Stimulated activated naive CD8-positive, alpha-beta T cell treated with anti-CD3 and anti-CD28 coated beads, Interleukin-15, Interleukin-2, amounts not matched to agents 100 U/mL and 50 U/mL, for 24 hours (primary cell): ENCODE data around the gene C16orf54.
"Not testable (repeated sequence)": the region's sequence is repeated elsewhere in the genome, so short reads cannot be mapped to it uniquely, and the experiment has no call there.

Source experiments
- ATAC-seq: fragments of 150-1000 bp; cut with Tn5 transposase; one replicate; pipeline ENCODE4 v1.10.0; 2021
- DNase-seq: peaks from one replicate; pipeline ENCODE4 v3.0.0; 2021

C16orf54 gene

GRCh38 chr16:29769507-29769906 lies 23.7 kb upstream of the C16orf54 start:
- ATAC-seq (no peak), DNase-seq (no peak)

GRCh38 chr16:29767062-29767461 lies 21.3 kb upstream of the C16orf54 start:
- DNase-seq (no peak), ATAC-seq (no peak)

- no peak for ATAC-seq
Observed at GRCh38 chr16:29766571-29766970, 20.8 kb upstream of the C16orf54 start.

DNA sequence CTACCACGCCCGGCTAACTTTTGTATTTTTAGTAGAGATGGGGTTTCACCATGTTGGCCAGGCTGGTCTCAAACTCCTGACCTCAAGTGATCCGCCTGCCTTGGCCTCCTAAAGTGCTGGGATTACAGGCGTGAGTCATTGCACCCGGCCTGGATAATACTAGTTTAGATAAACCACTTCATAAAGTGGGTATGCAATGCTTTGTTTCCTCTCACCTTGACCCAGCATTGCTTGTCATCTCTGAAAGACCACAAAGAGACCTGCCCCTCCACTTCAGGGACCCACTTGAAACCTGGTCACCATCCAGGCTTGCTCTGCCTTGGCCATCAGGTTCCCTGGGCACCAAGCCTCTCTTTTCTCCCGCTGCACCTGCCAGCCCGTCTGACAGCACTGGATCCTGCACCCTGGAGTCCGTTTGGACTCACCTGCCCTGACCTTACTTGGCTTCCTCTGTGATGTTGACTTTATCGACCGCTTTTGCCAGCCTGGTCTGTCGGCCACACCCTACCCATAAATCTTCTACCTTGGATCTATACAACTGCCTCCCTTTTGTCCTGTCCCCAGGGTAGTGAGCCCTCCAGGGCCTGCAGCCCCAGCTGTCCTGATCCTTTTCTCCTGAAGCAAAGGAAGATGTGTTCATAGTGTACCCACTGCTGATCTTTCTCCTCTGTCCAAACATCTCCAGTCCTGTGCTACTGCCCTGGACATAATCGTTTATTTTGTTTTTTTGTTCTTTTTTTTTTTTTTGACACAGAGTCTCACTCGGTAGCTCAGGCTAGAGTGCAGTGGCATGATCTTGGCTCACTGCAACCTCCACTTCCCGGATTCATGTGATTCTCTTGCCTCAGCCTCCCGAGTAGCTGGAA lies 19.6 kb upstream of the C16orf54 start:
- DNase-seq = no peak

More at GRCh38 chr16:29766571-29766970, 20.8 kb upstream of the C16orf54 start:
- no peak for DNase-seq

DNA sequence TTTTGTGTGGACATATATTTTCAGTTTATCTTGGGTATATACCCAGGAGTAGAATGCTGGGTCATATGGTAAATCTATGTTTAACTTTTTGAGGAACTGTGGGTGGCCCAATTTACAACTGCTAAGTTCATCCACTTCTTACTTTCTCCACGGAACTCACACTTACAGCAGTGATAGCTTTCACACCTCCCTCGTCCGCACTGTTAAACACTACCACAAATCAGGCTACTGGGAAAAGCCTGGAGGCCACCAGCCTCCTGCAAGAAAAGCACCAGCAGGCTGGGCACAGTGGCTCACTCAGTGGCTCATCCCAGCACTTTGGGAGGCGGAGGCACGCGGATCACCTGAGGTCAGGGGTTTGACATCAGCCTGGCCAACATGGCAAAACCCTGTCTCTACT lies 17.5 kb upstream of the C16orf54 start:
- no peak for DNase-seq

More for the DNA sequence above, 19.6 kb upstream of the C16orf54 start:
- ATAC-seq = no peak

DNA sequence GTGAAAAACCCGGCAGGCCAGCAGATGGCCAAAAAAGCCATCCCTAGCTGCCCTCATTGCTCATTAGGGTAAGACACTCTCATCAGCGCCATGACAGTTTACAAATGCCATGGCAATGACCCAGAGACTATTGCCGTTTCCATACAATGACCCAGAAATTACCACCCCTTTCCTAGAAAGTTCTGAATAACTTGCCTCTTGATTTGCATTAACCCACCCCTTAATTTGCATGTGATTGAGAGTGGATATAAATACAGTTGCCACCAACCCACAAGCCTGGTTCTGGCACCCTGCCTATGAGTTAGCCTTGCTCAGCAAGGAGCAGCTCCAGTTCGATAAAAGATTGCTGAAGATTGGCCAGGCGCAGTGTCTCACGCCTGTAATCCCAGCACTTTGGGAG lies 16.1 kb upstream of the C16orf54 start:
- no peak for ATAC-seq
- DNase-seq = no peak

More for the DNA sequence above, 17.5 kb upstream of the C16orf54 start:
- no peak for ATAC-seq

GRCh38 chr16:29761280-29761651 lies 15.5 kb upstream of the C16orf54 start:
- not testable (repeated sequence) for DNase-seq, ATAC-seq

GRCh38 chr16:29760567-29761279 lies 14.9 kb upstream of the C16orf54 start:
- ATAC-seq = no peak
- DNase-seq = no peak

- no peak for DNase-seq
- no peak for ATAC-seq
Observed at GRCh38 chr16:29757950-29758466, 12.2 kb upstream of the C16orf54 start.

DNA sequence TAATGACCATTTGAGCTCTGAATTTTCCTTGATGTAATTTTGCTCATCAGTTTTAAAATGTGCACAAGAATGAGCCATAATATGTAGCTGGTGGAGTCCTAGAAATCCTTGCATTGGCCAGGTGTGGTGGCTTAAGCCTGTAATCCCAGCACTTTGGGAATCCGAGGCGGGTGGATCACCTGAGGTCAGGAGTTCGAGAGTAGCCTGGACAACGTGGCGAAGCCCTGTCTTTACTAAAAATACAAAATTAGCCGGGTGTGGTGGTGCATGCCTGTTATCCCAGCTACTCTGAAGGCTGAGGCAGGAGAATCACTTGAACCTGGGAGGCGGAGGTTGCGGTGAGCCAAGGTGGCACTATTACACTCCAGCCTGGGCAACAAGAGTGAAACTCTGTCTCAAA lies 11.3 kb upstream of the C16orf54 start:
- DNase-seq, ATAC-seq: not testable (repeated sequence)

GRCh38 chr16:29756654-29757053 lies 10.9 kb upstream of the C16orf54 start:
- ATAC-seq = no peak
- no peak for DNase-seq

GRCh38 chr16:29753516-29753915 lies 7.7 kb upstream of the C16orf54 start:
- no peak for DNase-seq
- no peak for ATAC-seq

DNA sequence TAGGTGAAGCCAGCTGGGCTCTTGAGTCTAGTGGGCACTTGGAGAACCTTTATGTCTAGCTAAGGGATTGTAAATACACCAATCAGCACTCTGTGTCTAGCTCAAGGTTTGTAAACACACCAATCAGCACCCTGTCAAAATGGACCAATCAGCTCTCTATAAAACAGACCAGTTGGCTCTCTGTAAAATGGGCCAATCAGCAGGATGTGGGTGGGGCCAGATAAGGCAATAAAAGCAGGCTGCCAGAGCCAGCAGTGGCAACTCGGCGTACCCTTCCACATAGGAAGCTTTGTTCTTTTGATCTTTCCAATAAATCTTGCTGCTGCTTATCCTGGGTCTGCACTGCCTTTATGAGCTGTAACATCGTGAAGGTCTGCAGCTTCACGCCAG lies 3.0 kb upstream of the C16orf54 start:
- not testable (repeated sequence) for DNase-seq, ATAC-seq

- DNase-seq (no peak), ATAC-seq (no peak)
Observed at GRCh38 chr16:29747947-29748759, 2.4 kb upstream of the C16orf54 start.

DNA sequence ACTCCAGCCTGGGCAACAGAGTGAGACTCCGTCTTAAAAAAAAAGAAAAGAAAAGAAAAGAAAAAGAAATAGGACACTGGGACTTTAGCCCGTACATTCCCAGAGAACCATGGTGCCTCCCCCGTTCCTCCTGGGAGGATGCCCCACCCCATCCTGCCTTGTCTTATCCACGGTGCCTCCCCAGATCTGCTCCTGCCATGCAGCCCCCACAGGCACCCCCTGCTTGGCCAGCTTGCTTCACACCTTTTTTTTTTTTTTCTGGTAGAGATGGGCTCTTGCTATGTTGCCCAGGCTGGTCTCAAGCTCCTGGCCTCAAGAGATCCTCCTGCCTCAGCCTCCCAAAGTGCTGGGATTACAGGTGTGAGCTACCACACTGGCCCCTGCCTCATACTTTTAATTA lies 728 bp upstream of the C16orf54 start:
- ATAC-seq = not testable (repeated sequence)
- peak; percentile 30 for DNase-seq

- peak; percentile 53 for ATAC-seq
- peak; percentile 69 for DNase-seq
Observed at GRCh38 chr16:29745121-29745852, 503 bp downstream of the C16orf54 start.

- peak; percentile 28 for DNase-seq
- no peak for ATAC-seq
Observed at GRCh38 chr16:29744541-29745101, 1.2 kb downstream of the C16orf54 start.

DNA sequence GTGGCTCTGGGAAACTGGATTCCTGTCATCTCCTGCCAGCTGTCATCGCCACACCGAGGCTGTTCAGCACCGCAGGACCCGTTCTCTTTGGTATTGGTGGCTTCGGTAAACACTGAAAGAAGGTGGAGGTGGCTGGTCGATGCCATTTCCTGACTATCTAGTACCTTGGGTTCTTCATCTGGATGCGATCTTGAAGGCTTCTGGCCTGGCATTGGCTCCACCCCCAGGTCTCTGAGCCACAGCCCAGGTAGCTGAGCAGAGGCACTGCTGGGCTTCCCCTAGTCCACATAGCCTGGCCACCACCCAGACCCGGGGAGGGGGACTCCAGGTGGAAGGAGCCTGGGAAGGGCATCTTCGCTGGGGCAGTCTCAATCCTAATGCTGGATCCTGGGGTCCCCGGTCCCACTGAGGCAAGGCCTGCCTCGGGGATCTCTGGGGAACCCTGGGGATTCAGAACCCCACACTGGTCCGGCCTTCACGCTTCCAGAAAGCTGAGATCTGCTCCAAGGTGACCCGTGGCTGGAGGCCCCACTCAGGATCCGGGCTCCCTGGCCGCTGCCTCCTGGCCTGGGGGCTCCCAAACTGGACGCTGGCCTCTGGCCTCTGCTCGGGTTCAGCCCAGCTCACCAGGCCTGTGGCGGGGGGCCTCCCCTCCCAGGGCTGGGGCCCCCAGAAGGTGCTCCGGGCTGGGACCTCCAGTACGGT lies 1.8 kb downstream of the C16orf54 start:
- DNase-seq (peak; percentile 57), ATAC-seq (peak; percentile 6)

- DNase-seq = no peak
- no peak for ATAC-seq
Observed at GRCh38 chr16:29743475-29743826, 2.3 kb downstream of the C16orf54 start.

DNA sequence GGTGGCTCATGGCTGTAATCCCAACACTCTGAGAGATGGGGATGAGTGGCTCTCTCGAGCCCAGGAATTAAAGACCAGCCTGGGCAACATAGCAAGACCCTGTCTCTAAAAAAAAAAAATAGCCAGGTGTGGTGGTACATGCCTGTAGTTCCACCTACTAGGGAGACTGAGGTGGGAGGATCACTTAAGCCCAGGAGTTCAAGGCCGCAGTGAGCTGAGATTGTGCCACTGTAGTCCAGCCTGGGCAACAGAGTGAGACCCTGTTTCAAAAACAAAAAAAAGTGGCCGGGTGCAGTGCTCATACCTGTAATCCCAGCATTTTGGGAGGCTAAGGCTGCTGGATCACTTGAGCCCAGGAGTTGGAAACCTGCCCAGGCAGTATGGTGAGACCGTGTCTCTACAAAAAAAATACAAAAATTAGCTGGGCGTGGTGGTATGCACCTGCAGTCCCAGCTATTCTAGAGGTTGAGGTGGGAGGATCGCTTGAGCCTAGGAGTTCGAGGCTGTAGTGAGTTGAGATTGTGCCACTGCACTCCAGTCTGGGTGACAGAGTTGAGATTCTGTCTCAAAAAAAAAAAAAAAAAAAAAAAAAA lies 3.0 kb downstream of the C16orf54 start:
- no peak for ATAC-seq
- no peak for DNase-seq
